ENCODE measurements around the gene SLC6A1. TPM values are rescaled to one million over a fixed set of nuclear protein-coding genes. Genes with fewer than 3 reads are reported as not detected.

Gene SLC6A1
- total RNA-seq, 1 donor from 2014 or later: 7.5 TPM

GRCh38 chr3:11053926-11054503, 61.5 kb downstream of the SLC6A1 start:
- no peaks in the 10 kb centered on the region for H3K36me3 Mint-ChIP-seq (ENCODE audit: low read depth, unreplicated experiment)
- peaks cover 4% of the 10 kb centered on the region for H3K27me3 Mint-ChIP-seq (ENCODE audit: unreplicated experiment)
- TF ChIP-seq, protein P1, sequence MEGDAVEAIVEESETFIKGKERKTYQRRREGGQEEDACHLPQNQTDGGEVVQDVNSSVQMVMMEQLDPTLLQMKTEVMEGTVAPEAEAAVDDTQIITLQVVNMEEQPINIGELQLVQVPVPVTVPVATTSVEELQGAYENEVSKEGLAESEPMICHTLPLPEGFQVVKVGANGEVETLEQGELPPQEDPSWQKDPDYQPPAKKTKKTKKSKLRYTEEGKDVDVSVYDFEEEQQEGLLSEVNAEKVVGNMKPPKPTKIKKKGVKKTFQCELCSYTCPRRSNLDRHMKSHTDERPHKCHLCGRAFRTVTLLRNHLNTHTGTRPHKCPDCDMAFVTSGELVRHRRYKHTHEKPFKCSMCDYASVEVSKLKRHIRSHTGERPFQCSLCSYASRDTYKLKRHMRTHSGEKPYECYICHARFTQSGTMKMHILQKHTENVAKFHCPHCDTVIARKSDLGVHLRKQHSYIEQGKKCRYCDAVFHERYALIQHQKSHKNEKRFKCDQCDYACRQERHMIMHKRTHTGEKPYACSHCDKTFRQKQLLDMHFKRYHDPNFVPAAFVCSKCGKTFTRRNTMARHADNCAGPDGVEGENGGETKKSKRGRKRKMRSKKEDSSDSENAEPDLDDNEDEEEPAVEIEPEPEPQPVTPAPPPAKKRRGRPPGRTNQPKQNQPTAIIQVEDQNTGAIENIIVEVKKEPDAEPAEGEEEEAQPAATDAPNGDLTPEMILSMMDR (IDR thresholded peaks at IDR 0.05; ENCODE audit: unreplicated experiment): no peak
- no peak overlapping the region for H3K27ac Mint-ChIP-seq (ENCODE audit: unreplicated experiment)
- no peaks in the 10 kb centered on the region for H3K4me1 Mint-ChIP-seq (ENCODE audit: unreplicated experiment)
- no peak for DNase-seq (ENCODE audit: low spot score)
- H3K4me3 Mint-ChIP-seq (ENCODE audit: unreplicated experiment): no peak overlapping the region
- no peaks in the 10 kb centered on the region for H3K9me3 Mint-ChIP-seq (ENCODE audit: unreplicated experiment)

DNA sequence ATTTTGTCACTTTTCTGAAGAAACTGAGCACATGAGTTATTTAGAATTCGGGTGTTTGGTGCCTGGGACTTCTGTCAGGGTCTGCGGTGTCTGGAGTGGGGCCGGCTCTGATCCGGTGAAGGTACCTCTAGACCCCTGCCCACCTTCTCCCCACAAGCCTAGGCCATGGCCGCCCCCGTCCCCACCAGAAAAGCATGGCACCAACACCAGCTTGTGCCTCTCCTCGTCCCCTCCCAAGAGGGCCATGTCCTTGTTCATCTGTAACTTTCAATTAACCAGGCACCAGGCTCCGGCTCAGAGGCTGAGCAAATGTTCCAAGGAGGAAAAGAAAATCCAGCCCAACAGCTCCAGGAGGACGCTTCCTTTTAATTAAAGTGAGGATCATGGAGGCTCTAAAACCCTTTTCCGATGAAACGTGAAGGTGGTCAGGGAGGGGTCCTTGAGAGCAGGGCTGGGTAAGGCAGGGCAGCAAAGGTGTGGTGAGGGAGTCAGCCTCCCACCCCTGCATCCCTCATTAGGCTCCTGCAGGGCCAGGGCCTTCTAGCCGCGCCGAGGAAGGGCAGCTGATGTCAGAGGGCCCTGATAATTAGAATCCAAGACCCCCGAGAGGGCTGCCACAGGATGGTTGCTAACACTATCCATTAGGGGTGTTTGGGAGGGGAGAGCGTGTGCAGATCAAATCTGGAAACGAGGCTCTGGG, 62.3 kb downstream of the SLC6A1 start:
- no peaks in the 10 kb centered on the region for H3K4me1 Mint-ChIP-seq (ENCODE audit: unreplicated experiment)
- no peak for DNase-seq (ENCODE audit: low spot score)
- TF ChIP-seq, protein P1 (IDR thresholded peaks at IDR 0.05; ENCODE audit: unreplicated experiment): no peak
- H3K27me3 Mint-ChIP-seq (ENCODE audit: unreplicated experiment): peaks cover 4% of the 10 kb centered on the region
- H3K27ac Mint-ChIP-seq (ENCODE audit: unreplicated experiment): no peak overlapping the region
- no peaks in the 10 kb centered on the region for H3K36me3 Mint-ChIP-seq (ENCODE audit: low read depth, unreplicated experiment)
- no peak overlapping the region for H3K4me3 Mint-ChIP-seq (ENCODE audit: unreplicated experiment)
- no peaks in the 10 kb centered on the region for H3K9me3 Mint-ChIP-seq (ENCODE audit: unreplicated experiment)

GRCh38 chr3:11055496-11055895, 62.9 kb downstream of the SLC6A1 start:
- TF ChIP-seq, protein P1 (IDR thresholded peaks at IDR 0.05; ENCODE audit: unreplicated experiment): no peak
- no peaks in the 10 kb centered on the region for H3K9me3 Mint-ChIP-seq (ENCODE audit: unreplicated experiment)
- peaks cover 2% of the 10 kb centered on the region for H3K4me1 Mint-ChIP-seq (ENCODE audit: unreplicated experiment)
- H3K36me3 Mint-ChIP-seq (ENCODE audit: low read depth, unreplicated experiment): no peaks in the 10 kb centered on the region
- no peak for DNase-seq (ENCODE audit: low spot score)
- H3K27me3 Mint-ChIP-seq (ENCODE audit: unreplicated experiment): peaks cover 4% of the 10 kb centered on the region
- H3K27ac Mint-ChIP-seq (ENCODE audit: unreplicated experiment): no peak overlapping the region
- no peak overlapping the region for H3K4me3 Mint-ChIP-seq (ENCODE audit: unreplicated experiment)

DNA sequence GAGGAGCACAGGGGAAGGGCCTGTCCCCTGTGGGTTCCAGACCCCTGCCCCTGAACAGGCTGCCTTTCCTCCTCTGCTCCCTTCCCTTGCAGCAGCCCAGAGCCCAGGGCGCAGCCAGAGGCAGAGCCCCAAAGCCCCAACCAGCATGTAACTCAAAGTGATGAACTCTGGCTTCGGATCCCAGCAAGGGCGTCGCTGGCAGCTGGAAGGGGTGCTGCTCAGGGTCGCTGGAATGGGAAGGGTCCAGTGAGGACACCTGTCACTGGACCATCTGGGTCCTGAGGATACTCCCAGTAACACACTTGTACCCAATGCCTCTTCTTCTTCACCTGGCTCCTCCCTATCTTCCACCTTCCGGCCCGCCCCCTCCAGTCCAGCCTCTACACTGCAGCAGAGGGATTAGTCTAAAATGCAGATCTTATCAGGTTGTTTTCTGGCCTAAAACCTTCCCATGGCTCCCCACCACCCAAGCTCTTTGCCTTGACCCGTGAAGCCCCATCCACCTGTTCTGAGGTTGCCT, 64.0 kb downstream of the SLC6A1 start:
- TF ChIP-seq, protein P1 (IDR thresholded peaks at IDR 0.05; ENCODE audit: unreplicated experiment): no peak
- no peak for DNase-seq (ENCODE audit: low spot score)
- peaks cover 4% of the 10 kb centered on the region for H3K27me3 Mint-ChIP-seq (ENCODE audit: unreplicated experiment)
- peaks cover 2% of the 10 kb centered on the region for H3K4me1 Mint-ChIP-seq (ENCODE audit: unreplicated experiment)
- H3K9me3 Mint-ChIP-seq (ENCODE audit: unreplicated experiment): no peaks in the 10 kb centered on the region
- H3K36me3 Mint-ChIP-seq (ENCODE audit: low read depth, unreplicated experiment): no peaks in the 10 kb centered on the region
- no peak overlapping the region for H3K27ac Mint-ChIP-seq (ENCODE audit: unreplicated experiment)
- H3K4me3 Mint-ChIP-seq (ENCODE audit: unreplicated experiment): no peak overlapping the region

DNA sequence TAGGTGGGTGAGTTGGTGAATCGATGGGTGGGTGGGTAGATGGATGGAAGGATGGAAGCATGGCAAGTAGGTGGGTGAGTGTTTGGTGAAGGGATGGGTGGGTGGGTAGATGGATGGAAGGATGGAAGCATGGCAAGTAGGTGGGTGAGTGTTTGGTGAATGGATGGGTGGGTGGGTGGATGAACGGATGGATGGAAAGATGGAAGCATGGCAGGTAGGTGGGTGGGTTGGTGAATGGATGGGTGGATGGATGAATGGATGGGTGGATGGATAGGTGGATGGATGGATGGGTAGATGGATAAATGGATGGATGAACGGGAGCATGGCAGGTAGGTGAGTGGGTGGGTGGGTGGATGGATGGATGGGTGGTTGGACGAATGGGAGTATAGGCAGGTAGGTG, 65.1 kb downstream of the SLC6A1 start:
- no peak for DNase-seq (ENCODE audit: low spot score)
- TF ChIP-seq, protein P1 (IDR thresholded peaks at IDR 0.05; ENCODE audit: unreplicated experiment): no peak
- Mint-ChIP-seq H3K27me3 (ENCODE audit: unreplicated experiment) (peaks cover 4% of the 10 kb centered on the region), H3K27ac (ENCODE audit: unreplicated experiment) (no peak overlapping the region), H3K4me1 (ENCODE audit: unreplicated experiment) (peaks cover 2% of the 10 kb centered on the region), H3K9me3 (ENCODE audit: unreplicated experiment) (no peaks in the 10 kb centered on the region), H3K36me3 (ENCODE audit: low read depth, unreplicated experiment) (peaks cover 6% of the 10 kb centered on the region), H3K4me3 (ENCODE audit: unreplicated experiment) (no peak overlapping the region)
